Retina (tissue), 1 donor: ENCODE results near the gene UNC119.

ENCODE experiments used
- DNase-seq: peaks from one replicate; pipeline ENCODE4 v3.0.0-alpha.2; 2016

The UNC119 gene

DNA sequence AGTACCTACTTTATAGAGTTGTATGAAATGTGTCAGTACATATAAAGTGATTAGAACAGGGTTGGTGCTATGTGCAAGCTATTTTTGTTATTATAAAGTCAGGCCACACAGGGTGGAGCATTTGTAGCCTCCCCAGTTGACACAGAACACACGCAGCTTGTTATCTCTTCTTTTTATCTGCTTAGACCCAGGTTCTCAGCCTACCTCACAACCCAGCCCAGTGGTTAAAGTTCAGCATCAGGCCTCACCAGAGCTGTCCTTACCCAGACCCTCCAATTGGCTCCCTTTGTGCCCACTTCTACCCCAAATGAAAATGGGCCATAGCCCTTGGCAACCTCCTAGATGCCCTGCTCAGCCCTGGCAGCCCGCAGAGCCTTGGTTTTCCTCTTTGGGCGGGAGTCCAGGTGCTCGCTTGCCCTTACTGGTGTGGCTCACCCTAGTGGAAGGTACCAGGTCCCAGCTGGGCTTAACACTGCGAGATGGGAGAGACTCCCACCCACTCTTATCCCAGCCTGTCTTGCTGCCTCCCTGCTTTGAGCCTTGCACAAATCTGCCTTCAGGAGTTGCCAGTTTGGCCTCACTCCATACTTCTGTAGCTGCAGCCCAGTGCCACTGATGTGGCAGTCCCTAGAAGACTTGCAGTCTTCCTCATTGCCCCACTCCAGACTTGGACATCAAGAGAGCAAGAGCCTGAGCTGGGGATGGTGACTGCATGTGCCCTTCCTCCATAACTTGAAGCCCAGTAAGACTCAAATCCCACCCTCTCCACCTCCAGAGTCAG lies 20.0 kb upstream of the UNC119 start:
- no peak for DNase-seq

GRCh38 chr17:28571361-28572122 lies 19.1 kb upstream of the UNC119 start, which contains the start of gene PIGS:
TSS of gene PIGS (minus strand) at chr17:28571524. CDS start at chr17:28571496, 28 bp downstream.
- peak; percentile 92 for DNase-seq

DNA sequence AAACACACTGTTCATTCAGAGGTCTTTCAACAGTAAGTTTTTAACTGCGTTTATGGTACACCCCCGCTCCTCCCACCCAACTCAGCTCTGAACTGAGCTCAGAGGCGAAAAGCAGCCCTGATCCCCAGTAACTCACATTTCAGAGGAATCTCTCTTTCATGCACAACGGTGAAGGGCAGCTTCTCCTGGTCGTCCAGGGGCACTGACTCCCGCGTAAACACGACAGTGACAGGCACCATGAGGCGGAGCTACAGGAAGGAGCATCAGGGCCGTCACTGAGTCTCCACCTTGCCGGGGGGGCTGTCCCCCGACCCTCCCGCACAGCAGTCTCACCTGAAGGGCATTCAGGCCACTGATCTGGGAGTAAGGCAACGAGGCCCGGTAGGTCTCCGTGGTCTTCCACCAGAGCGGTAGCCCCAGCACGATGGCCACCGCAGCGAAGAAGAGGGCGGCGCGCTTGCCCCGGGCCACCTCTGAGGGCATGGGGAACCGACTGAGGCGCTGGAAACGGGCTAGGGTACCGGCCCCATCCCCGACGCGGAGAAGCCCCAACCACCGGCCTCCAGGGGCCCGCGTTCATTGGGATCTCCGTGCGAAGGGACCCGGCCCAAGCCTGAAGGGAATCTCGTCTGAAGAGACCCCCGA lies 18.4 kb upstream of the UNC119 start:
- DNase-seq, result peak; percentile 30

DNA sequence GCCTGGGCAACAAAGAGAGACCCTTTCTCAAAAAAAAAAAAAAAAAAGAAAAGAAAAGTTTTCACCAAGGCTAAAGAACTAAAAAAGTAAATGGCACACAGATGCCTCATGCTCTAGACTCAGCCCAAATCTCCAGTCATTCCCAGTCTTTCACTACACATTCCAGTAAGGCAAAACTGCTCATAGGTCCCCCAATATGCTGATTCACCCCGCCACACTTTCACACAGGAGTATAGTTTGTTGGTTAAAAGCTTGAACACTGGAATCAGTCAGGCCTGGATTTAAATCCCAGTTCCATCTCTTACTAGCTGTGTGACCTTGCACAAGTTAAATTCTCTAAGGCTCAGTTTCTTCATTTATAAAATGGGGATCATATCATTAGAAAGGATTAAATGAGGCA lies 17.0 kb upstream of the UNC119 start:
- DNase-seq, result no peak

- no peak for DNase-seq
These were observed 15.2 kb upstream of the UNC119 start for GRCh38 chr17:28567604-28568003.

GRCh38 chr17:28563475-28563874 lies 11.1 kb upstream of the UNC119 start:
- no peak for DNase-seq

GRCh38 chr17:28555022-28555421 lies 2.6 kb upstream of the UNC119 start:
- DNase-seq, result no peak

DNA sequence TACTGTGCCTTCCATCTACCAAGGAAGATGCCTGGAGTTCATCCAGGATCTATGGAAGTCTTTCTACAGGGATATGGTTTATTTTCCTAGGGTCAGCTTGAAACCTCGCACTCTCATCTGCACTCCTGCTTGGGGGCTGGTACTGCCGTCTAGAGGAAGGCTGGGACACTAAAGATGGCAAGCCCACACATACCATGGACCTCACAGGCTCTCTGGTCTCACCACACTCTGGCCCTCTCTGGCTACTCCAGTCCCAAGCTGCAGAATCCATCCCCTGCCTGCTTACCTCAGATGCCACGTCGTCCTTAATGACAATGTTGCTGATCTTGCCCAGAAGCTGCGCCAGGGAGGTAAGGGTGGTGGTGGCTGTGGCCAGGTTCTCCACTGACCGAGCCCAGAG lies 2.1 kb upstream of the UNC119 start:
- no peak for DNase-seq

GRCh38 chr17:28553000-28553505 lies 629 bp upstream of the UNC119 start:
- no peak for DNase-seq

GRCh38 chr17:28551421-28552175 lies 826 bp downstream of the UNC119 start:
- DNase-seq, result peak; percentile 56

DNA sequence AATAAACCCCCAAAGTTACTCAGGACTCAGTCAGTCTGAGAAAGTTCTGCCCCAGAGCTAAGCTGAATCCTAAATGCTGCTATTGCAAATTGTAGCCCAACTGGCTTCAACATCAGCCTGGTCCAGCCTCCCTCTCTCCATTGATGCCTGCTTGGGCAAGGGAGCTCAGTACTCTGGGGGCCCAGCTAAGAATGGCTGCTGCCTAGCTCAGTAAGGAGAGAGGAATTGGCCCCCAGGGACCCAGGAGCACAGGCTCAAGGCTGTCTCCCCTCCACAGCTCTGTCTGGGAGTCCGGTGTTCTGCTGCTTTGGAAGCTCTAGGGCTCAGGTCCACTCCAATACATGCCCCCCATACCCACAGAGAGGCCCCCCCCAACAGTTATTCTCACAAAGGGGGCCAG lies 1.6 kb downstream of the UNC119 start:
- DNase-seq, result no peak

DNA sequence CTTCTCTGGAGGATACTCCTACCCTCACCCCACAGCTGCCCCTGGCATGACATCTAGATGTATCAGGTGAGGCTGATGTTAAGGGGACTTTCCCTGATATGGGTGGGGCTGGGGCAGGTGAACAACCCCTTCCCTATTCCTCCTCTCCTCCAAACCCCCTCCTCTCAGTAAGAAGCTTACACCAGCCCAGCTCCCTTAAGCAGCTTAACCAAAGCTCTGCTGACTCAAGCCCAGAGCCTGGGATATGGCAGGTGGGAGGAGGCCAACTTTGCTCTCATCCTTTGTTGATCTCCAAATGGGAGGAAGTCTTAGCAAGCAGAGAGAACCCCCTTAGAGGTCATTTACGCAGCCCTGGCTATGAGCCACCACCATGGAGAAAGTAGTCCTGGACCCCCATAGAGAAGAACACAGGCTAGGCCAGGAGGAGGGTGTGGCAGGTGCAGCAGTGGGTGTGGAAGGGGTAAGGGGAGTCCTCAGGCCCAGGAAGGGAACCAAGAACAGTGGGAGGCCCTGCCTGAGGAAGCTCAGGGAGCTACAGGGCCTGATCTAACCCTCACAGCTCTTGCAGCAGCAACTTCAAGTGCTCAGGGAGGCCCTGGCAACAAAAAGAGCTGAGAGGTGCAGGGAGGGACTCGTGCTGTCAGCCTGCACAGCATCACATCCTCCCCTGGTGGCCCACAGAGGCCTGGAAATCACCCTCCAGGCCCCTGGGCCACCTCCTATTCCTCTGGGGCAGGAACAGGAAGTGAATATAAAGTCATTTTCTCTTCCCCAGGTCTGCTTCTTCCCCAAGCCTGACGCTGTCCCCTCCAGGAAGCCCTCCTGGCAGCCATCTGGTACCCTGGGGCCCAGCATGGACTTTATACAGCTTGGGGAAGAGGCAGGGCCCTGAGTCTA lies 2.9 kb downstream of the UNC119 start:
- peak; percentile 32 for DNase-seq

DNA sequence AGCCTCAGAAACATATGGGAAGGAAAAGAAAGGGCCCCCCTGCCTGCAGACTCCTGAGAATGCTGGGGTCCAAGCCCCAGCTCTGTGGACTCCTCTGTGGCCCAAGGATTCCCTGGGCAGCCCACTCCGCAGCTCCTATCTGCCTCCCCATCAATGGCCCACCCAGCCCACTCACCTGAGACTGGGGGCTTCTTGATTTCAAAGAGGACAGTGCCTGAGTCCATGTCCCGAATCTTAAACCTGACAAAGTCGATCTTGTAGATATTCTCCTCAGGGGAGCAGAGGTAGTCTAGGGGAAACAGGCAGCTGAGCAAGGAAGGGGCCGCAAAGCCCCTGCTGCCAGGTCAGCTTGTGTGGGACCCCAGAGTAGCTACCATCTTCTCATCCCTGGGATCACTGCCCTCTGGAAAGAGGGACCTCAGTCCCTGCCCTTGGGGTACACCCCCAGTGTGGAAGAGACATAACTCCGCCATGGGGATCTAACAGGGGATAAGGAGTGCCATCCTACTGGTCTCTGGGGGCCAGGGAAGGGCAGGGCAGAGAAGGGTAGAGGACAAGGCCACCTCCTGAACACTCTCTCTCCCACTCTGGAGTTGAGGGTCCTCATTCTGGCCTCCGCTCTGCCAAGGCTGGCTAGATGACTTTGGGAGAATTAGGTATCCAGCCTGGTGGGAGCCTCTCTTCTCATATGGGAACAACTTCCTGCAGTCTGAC lies 3.9 kb downstream of the UNC119 start:
- DNase-seq, result no peak

DNA sequence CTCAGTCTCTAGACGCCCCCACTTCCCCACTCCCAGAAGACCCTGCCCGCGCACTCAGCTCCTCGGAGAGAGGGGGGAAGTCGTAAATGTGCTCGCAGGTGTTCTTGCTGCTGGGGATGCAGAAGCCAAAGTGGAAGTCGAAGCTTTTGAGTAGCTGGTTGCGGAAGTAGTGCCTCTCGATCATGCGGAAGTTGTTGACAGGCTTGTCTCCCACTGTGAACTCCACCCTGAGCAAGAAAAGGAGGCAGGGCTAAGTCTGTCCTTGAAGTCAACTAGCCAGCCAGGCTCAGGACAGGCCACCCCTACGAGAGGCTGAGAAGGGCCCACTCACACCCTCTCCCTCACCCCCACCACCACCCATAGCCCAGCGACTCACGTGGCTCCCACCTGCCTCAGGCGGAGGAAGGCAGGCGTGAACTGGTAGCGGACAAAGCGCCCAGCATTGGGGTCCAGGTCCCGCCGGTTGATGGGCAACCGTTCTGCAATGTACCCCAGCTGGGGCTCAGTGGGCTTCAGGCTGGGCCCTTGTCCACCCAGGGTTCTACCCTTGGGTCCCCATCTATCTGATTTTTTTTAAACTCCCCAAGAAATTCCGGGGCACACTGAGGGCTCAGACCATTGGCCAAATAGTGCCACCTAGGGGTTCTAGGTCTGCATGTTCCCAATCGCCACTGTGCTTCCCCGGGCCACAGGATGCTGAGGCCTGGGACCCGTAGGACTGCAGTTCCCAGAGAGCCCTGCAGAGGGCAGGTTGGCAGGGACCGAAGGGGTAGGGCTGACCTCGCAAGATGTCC lies 4.6 kb downstream of the UNC119 start:
- peak; percentile 82 for DNase-seq

DNA sequence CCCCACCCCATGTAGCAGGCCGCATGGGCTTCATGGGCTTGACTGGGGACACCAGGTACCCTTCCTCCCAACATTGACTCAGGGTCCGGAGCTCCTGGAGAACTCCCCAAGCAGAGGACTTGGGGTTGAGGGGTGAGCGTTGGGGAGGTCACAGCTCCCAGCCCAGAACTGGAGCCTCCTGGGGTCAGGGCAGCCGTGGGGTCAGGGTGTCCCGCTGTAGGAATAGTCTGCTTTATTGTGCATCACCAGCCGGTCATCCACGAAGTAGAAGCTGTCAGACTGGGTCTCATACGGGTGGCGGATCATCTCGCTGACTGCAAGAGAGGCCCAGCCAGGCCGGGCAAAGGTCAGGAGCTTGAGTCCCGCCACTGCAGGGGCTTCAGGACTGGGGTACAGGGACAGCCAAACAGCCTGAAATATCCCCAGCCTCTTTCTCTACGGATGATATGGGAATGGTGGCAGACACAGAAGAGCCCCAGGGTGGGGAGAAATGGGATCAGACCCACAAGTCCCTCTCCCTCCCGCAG lies 5.3 kb downstream of the UNC119 start:
- no peak for DNase-seq

DNA sequence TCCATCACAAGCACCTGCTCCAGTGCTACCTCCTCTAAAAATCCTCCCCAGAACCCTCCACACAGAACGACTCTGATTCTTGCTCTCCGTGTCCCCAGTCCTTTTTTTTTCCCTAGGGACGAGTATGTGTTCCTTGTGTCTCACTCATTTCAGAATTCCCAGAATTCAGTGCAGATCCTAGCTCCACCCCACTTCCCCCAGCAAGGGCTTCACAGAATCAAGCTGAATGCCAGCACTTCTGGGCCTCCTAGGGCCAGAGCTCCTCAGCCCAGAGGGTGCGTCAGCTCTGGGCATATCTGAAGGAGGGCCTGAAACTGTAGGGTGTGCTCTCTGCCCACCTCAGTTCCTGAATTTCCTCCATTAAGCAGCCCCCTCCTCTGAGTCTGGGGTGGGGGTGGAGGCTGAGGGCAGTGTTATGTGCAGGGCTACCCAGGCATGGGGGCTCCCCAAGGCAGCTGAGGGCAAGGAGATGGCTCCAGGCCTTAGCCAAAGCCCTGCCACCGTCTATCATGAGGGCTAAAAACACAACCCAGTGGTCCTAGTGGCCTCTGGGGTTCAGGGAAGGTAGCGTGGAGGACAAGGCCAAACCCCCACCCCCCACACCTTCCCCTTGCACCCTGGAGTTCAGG lies 6.5 kb downstream of the UNC119 start:
- no peak for DNase-seq

GRCh38 chr17:28545141-28545503 lies 7.3 kb downstream of the UNC119 start:
- DNase-seq, result no peak

GRCh38 chr17:28544402-28545140 lies 7.9 kb downstream of the UNC119 start:
- DNase-seq, result no peak

GRCh38 chr17:28541439-28541838 lies 11.0 kb downstream of the UNC119 start:
- DNase-seq, result no peak
